ENCODE measurements around the gene SRPK1. TPM values are rescaled to one million over a fixed set of nuclear protein-coding genes. Genes with fewer than 3 reads are reported as not detected.
A peak's percentile ranks its signal among the peaks of the same experiment; 100 is the strongest.
"Not testable (repeated sequence)": the region's sequence is repeated elsewhere in the genome, so short reads cannot be mapped to it uniquely, and the experiment has no call there.

The SRPK1 gene
- total RNA-seq, 2 experiments from 2014 or later = 65.9 to 66.0 TPM

GRCh38 chr6:35924146-35924545, 3.2 kb upstream of the SRPK1 start:
- Mint-ChIP-seq H3K4me1 (peaks cover 19% of the 10 kb centered on the region), H3K4me3 (no peak overlapping the region), H3K27me3 (no peaks in the 10 kb centered on the region), H3K27ac (no peak overlapping the region), H3K9me3 (no peaks in the 10 kb centered on the region), H3K36me3 (ENCODE audit: low read depth) (peaks cover 3% of the 10 kb centered on the region)
- no peak for DNase-seq
- CTCF ChIA-PET = interaction anchor here (0.6 to 1.0 kb wide), 2 partner anchors 11 to 219 kb away, joined by 3 to 4 read pairs; no protein-coding TSS in a partner anchor
- POLR2A ChIA-PET = no interaction called here

- POLR2A ChIA-PET = no interaction called here
- H3K36me3 Mint-ChIP-seq (ENCODE audit: low read depth) = peaks cover 10% of the 10 kb centered on the region
- H3K27ac Mint-ChIP-seq = no peak overlapping the region
- H3K27me3 Mint-ChIP-seq = no peaks in the 10 kb centered on the region
- H3K9me3 Mint-ChIP-seq = no peaks in the 10 kb centered on the region
- no peak for DNase-seq
- CTCF ChIA-PET = interaction anchor here (0.5 kb wide), 1 partner anchor 436 kb away, joined by 3 read pairs; no protein-coding TSS in a partner anchor
- peak overlapping the region; percentile 89 for H3K4me3 Mint-ChIP-seq
- peaks cover 38% of the 10 kb centered on the region for H3K4me1 Mint-ChIP-seq
Measured at GRCh38 chr6:35922139-35922554, 1.2 kb upstream of the SRPK1 start.

DNA sequence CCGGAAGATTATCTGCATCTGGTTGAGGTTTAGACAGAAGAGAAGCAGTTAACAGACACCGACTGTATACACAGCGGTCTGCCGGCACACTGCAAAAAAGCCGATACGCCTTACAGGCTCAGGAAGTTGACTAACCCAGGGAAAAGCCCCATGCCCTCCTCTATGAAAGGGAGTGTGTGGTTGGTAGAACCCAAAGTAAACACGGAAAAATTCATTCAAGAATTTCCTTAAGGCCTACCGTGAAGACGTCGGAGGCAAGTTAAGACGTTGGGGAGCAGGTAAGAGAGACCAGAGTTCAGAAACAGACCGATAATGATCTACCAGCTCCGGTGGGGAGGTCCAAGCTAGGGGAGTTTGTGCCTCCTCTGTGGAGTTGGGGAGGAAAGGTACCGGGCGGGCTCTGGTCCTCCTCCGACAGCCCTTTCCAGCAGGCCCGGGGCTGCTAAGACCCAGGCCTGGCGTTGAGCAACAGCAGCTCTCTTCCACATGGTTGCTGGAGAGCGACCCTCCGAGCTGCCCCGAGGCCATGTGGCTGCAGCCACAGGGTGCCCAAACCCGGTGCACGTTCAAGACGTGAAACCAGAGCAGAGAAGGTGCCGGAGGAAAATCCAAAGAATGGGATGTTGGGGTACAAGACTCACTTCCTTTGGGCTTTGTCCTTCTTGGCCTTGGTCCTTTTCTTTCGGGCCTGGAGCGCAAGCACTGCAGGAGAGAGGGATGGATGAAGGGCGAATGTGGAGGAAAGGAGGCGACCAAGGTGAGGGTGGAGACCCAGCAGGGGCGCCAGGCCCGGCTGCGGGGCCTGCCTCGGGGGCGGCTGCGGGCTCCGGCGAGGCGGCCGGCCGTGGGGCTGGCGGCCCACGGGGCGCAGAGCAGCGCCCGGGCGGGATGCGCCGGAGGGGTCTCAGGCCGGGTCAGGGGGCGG, 809 bp downstream of the SRPK1 start:
- H3K4me1 Mint-ChIP-seq = peaks cover 43% of the 10 kb centered on the region
- peak overlapping the region; percentile 93 for H3K4me3 Mint-ChIP-seq
- ChIA-PET CTCF (interaction anchor here (1.4 kb wide), 1 partner anchor 89 kb away, joined by 3 read pairs; no protein-coding TSS in a partner anchor), POLR2A (no interaction called here)
- peaks cover 20% of the 10 kb centered on the region for H3K36me3 Mint-ChIP-seq (ENCODE audit: low read depth)
- peak overlapping the region; percentile 92 for H3K27ac Mint-ChIP-seq
- no peaks in the 10 kb centered on the region for H3K9me3 Mint-ChIP-seq
- H3K27me3 Mint-ChIP-seq = no peaks in the 10 kb centered on the region
- DNase-seq = peak; percentile 56

- POLR2A ChIA-PET = no interaction called here
- Mint-ChIP-seq H3K36me3 (ENCODE audit: low read depth) (peaks cover 22% of the 10 kb centered on the region), H3K27ac (peak overlapping the region; percentile 92), H3K4me3 (peak overlapping the region; percentile 93), H3K9me3 (no peaks in the 10 kb centered on the region), H3K27me3 (no peaks in the 10 kb centered on the region), H3K4me1 (peaks cover 43% of the 10 kb centered on the region)
- DNase-seq = peak; percentile 10
- CTCF ChIA-PET = interaction anchor here (1.4 kb wide), 1 partner anchor 88 kb away, joined by 3 read pairs; no protein-coding TSS in a partner anchor
Measured at GRCh38 chr6:35919085-35919826, 1.6 kb downstream of the SRPK1 start.

DNA sequence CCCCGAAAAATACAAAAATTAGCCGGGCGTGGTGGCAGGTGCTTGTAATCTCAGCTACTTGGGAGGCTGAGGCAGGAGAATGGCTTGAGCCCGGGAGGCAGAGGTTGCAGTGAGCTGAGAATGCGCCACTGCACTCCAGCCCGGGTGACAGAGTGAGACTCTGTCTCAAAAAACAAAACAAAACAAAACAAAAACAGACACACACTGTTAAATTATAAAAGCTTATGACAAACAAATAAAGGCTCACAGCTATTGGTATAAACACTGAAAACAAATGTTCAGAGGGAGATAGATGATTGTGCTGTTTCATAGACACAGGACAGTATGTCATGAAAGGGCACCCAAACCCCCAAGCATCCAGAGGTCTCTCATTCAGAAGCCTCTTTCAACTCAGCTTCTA, 4.0 kb downstream of the SRPK1 start:
- Mint-ChIP-seq H3K4me1 (peaks cover 33% of the 10 kb centered on the region), H3K27ac (peak overlapping the region; percentile 31), H3K36me3 (ENCODE audit: low read depth) (peaks cover 42% of the 10 kb centered on the region)
- H3K27me3 Mint-ChIP-seq, H3K4me3 Mint-ChIP-seq, H3K9me3 Mint-ChIP-seq, POLR2A ChIA-PET, DNase-seq: not testable (repeated sequence)
- CTCF ChIA-PET = interaction anchor here (0.6 to 1.4 kb wide), 3 partner anchors 111 to 605 kb away, joined by 3 to 4 read pairs (median 4); partner anchors contain the start of gene MAPK14

DNA sequence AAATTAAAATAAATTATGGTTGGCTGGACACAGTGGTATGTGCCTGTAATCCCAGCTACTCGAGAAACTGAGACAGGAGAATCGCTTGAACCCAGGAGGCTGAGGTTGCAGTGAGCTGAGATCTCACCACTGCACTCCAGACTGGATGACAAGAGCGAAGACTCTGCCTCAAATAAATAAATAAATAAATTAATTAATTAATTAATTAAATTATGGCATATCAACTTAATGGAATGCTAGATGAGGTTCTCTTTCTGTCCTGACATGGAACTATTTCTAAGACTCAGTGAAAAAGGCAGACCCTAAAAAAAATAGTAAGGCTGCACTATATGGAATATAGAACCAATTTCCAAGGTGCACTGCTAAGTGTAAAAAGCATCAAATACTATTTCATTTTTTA, 4.8 kb downstream of the SRPK1 start:
- ChIA-PET POLR2A (no interaction called here), CTCF (interaction anchor here (0.6 to 0.7 kb wide), 2 partner anchors 309 to 605 kb away, joined by 3 to 4 read pairs; no protein-coding TSS in a partner anchor)
- peaks cover 1% of the 10 kb centered on the region for H3K9me3 Mint-ChIP-seq
- no peak overlapping the region for H3K27ac Mint-ChIP-seq
- no peak for DNase-seq
- H3K36me3 Mint-ChIP-seq (ENCODE audit: low read depth) = peaks cover 49% of the 10 kb centered on the region
- H3K27me3 Mint-ChIP-seq = no peaks in the 10 kb centered on the region
- no peak overlapping the region for H3K4me3 Mint-ChIP-seq
- peaks cover 27% of the 10 kb centered on the region for H3K4me1 Mint-ChIP-seq

- Mint-ChIP-seq H3K4me1 (peaks cover 24% of the 10 kb centered on the region), H3K36me3 (ENCODE audit: low read depth) (peaks cover 64% of the 10 kb centered on the region), H3K27ac (no peak overlapping the region), H3K27me3 (no peaks in the 10 kb centered on the region), H3K4me3 (no peak overlapping the region), H3K9me3 (peaks cover 6% of the 10 kb centered on the region)
- ChIA-PET POLR2A (no interaction called here), CTCF (no interaction called here)
- no peak for DNase-seq
Measured at GRCh38 chr6:35914536-35914935, 6.4 kb downstream of the SRPK1 start.

DNA sequence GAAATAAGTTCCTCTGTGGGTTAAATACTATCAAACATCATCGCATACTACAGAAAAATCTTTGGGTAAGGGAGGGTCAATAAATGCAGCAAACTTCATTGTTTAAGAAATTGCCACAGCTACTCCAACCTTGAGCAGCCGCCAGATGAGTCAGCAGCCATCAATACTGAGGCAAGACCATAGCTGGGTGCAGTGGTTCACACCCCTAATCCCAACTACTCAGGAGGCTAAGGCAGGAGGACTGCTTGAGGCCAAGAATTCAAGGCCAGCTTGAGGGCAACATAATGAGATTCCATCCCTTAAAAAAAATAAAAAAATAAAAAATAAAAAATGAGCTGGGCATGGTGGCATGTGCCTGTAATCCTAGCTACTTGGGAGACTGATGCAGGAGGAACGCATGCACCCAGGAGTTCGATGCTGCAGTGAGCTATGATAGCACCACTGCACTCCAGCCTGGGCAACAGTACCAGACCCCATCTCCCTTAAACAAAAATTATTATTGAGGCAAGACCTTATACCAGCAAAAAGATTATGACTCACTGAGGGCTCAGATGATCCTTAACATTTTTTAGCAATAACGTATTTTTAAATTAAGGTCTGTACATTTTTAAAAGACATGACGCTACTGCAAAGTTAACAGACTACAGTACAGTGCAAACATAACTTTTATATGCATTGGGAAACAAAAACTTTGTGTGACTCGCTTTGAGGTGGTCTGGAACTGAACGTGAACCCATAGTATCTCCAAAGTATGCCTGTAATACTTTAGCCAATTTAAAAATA, 8.8 kb downstream of the SRPK1 start:
- CTCF ChIA-PET = interaction anchor here (0.6 to 1.0 kb wide), 2 partner anchors 43 to 657 kb away, joined by 3 to 4 read pairs; no protein-coding TSS in a partner anchor
- peaks cover 76% of the 10 kb centered on the region for H3K36me3 Mint-ChIP-seq (ENCODE audit: low read depth)
- no peak for DNase-seq
- no peak overlapping the region for H3K4me3 Mint-ChIP-seq
- POLR2A ChIA-PET = no interaction called here
- H3K9me3 Mint-ChIP-seq = peaks cover 21% of the 10 kb centered on the region
- H3K27ac Mint-ChIP-seq = no peak overlapping the region
- peaks cover 6% of the 10 kb centered on the region for H3K4me1 Mint-ChIP-seq
- H3K27me3 Mint-ChIP-seq = no peaks in the 10 kb centered on the region

GRCh38 chr6:35909571-35909970, 11.3 kb downstream of the SRPK1 start:
- CTCF ChIA-PET = interaction anchor here (0.6 kb wide), 1 partner anchor 60 kb away, joined by 3 read pairs; no protein-coding TSS in a partner anchor
- H3K36me3 Mint-ChIP-seq (ENCODE audit: low read depth) = peaks cover 75% of the 10 kb centered on the region
- DNase-seq, H3K27ac Mint-ChIP-seq, H3K4me3 Mint-ChIP-seq, POLR2A ChIA-PET, H3K27me3 Mint-ChIP-seq: not testable (repeated sequence)
- H3K9me3 Mint-ChIP-seq = peaks cover 21% of the 10 kb centered on the region
- H3K4me1 Mint-ChIP-seq = peaks cover 11% of the 10 kb centered on the region

DNA sequence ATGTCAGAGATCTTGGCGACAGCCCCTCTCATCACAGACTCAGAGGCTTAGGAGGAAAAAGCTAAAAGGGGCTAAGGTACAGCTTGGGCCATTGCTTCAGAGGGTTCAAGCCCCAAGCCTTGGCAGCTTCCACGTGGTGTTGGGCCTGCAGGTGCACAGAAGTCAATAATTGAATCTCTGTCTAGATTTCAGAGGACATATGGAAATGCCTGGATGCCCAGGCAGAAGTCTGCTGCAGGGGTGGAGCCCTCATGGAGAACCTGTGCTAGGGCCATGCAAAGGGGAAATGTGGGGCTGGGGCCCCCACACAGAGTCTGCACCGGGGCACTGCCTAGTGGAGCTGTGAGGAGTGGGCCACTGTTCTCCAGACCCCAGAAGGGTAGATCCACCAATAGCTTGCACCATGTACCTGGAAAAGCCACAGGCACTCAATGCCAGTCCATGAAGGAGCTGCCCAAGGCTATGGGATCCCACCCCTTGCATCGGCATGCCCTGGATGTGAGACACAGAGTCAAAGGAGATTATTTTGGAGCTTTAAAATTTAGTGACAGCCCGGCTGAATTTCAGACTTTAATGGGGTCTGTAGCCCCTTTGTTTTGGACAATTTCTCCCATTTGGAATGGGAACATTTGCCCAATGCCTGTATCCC, 12.0 kb downstream of the SRPK1 start:
- H3K27ac Mint-ChIP-seq, DNase-seq, H3K4me3 Mint-ChIP-seq, H3K27me3 Mint-ChIP-seq, POLR2A ChIA-PET: not testable (repeated sequence)
- peaks cover 21% of the 10 kb centered on the region for H3K9me3 Mint-ChIP-seq
- peaks cover 73% of the 10 kb centered on the region for H3K36me3 Mint-ChIP-seq (ENCODE audit: low read depth)
- CTCF ChIA-PET = interaction anchor here (0.6 kb wide), 1 partner anchor 61 kb away, joined by 3 read pairs; no protein-coding TSS in a partner anchor
- H3K4me1 Mint-ChIP-seq = peaks cover 11% of the 10 kb centered on the region

- Mint-ChIP-seq H3K36me3 (ENCODE audit: low read depth) (peaks cover 67% of the 10 kb centered on the region), H3K4me1 (peaks cover 11% of the 10 kb centered on the region), H3K27me3 (no peaks in the 10 kb centered on the region), H3K9me3 (peaks cover 21% of the 10 kb centered on the region), H3K4me3 (no peak overlapping the region), H3K27ac (no peak overlapping the region)
- no peak for DNase-seq
- ChIA-PET POLR2A (no interaction called here), CTCF (interaction anchor here (1.2 kb wide), 1 partner anchor 10 kb away, joined by 5 read pairs; no protein-coding TSS in a partner anchor)
Measured at GRCh38 chr6:35907750-35908149, 13.1 kb downstream of the SRPK1 start.

DNA sequence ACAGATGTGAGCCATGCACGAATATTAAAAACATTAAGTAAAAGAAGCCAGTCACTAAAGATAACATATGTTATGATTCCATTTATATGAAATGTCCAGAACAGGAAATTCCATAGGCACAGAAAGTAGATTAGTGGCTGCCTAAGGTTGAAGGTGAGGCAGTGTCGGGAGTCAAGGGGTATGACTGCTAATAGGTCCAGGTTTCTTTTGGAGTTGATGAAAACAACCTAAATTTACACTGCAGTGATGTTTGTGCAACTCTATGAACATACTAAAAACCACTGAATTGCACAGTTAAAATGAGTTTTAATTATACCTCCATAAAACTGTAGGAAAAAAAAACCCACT, 14.4 kb downstream of the SRPK1 start:
- Mint-ChIP-seq H3K27ac (no peak overlapping the region), H3K4me3 (no peak overlapping the region), H3K36me3 (ENCODE audit: low read depth) (peaks cover 62% of the 10 kb centered on the region), H3K9me3 (peaks cover 21% of the 10 kb centered on the region), H3K27me3 (no peaks in the 10 kb centered on the region), H3K4me1 (peaks cover 11% of the 10 kb centered on the region)
- DNase-seq = no peak
- ChIA-PET CTCF (interaction anchor here (0.6 kb wide), 1 partner anchor 197 kb away, joined by 3 read pairs; no protein-coding TSS in a partner anchor), POLR2A (no interaction called here)
